Measurements from ENCODE around the gene STK35. TPM values are rescaled to one million over a fixed set of nuclear protein-coding genes. Genes with fewer than 3 reads are reported as not detected.

The STK35 gene
- total and polyA plus RNA-seq, 2 of the 13 experiments (the other 11 are each of a cell fraction or from before 2014, with no cell fraction given) = 27.4 to 29.8 TPM

- TF ChIP-seq, protein P1, sequence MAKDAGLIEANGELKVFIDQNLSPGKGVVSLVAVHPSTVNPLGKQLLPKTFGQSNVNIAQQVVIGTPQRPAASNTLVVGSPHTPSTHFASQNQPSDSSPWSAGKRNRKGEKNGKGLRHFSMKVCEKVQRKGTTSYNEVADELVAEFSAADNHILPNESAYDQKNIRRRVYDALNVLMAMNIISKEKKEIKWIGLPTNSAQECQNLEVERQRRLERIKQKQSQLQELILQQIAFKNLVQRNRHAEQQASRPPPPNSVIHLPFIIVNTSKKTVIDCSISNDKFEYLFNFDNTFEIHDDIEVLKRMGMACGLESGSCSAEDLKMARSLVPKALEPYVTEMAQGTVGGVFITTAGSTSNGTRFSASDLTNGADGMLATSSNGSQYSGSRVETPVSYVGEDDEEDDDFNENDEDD (CRISPR knock-in tag; IDR thresholded peaks at IDR 0.05; ENCODE audit: borderline replicate concordance) = no peak
- TF ChIP-seq TCF7 (IDR thresholded peaks at IDR 0.05; ENCODE audit: low read depth) (peak; percentile 59), ZNF143 (CRISPR knock-in tag; IDR thresholded peaks at IDR 0.05) (no peak), ZNF773 (CRISPR knock-in tag; IDR thresholded peaks at IDR 0.05; ENCODE audit: borderline replicate concordance) (no peak), ATF1 (CRISPR knock-in tag; IDR thresholded peaks at IDR 0.05) (0 out of 2 replicates have a peak, but pooled peaks have one; percentile 10), ZNF343 (CRISPR knock-in tag; IDR thresholded peaks at IDR 0.05) (no peak), ZNF326 (CRISPR knock-in tag; IDR thresholded peaks at IDR 0.05; ENCODE audit: borderline replicate concordance) (no peak), REST (IDR thresholded peaks at IDR 0.05; ENCODE audit: borderline replicate concordance in 1 of 2, low read depth in 1 of 2, low read length in 2 of 2) (no peak), STAG1 (CRISPR knock-in tag; IDR thresholded peaks at IDR 0.05) (no peak), HMG20B (CRISPR knock-in tag; conservative IDR thresholded peaks at IDR 0.05) (no peak), CBX2 (IDR thresholded peaks at IDR 0.05; ENCODE audit: low read depth, low read length) (no peak), CBX2 (CRISPR knock-in tag; IDR thresholded peaks at IDR 0.05; ENCODE audit: low read depth) (no peak), ZBTB38 (CRISPR knock-in tag; IDR thresholded peaks at IDR 0.05) (no peak), MYNN (CRISPR knock-in tag; IDR thresholded peaks at IDR 0.05; ENCODE audit: low read depth) (no peak), ZNF761 (CRISPR knock-in tag; conservative IDR thresholded peaks at IDR 0.05) (no peak), CHD4 (IDR thresholded peaks at IDR 0.05; ENCODE audit: borderline replicate concordance, low read length) (0 out of 2 replicates have a peak, but pooled peaks have one; percentile 41), ZNF446 (CRISPR knock-in tag; IDR thresholded peaks at IDR 0.05) (peak; percentile 27; the same call in 1 of the 2 replicates)
- TF ChIP-seq, protein P2, sequence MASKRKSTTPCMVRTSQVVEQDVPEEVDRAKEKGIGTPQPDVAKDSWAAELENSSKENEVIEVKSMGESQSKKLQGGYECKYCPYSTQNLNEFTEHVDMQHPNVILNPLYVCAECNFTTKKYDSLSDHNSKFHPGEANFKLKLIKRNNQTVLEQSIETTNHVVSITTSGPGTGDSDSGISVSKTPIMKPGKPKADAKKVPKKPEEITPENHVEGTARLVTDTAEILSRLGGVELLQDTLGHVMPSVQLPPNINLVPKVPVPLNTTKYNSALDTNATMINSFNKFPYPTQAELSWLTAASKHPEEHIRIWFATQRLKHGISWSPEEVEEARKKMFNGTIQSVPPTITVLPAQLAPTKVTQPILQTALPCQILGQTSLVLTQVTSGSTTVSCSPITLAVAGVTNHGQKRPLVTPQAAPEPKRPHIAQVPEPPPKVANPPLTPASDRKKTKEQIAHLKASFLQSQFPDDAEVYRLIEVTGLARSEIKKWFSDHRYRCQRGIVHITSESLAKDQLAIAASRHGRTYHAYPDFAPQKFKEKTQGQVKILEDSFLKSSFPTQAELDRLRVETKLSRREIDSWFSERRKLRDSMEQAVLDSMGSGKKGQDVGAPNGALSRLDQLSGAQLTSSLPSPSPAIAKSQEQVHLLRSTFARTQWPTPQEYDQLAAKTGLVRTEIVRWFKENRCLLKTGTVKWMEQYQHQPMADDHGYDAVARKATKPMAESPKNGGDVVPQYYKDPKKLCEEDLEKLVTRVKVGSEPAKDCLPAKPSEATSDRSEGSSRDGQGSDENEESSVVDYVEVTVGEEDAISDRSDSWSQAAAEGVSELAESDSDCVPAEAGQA (IDR thresholded peaks at IDR 0.05; ENCODE audit: low read depth) = no peak
- TF ChIP-seq, protein P2 (CRISPR knock-in tag; IDR thresholded peaks at IDR 0.05; ENCODE audit: borderline replicate concordance) = no peak
Observed at GRCh38 chr20:2156666-2157624, 55.3 kb downstream of the STK35 start (continued).

All from HepG2 (cell line).